HCT116 (cell line): ENCODE measurements around the gene EEFSEC. TPM values are rescaled to one million over a fixed set of nuclear protein-coding genes. Genes with fewer than 3 reads are reported as not detected.

Experiments
- ATAC-seq: fragments of 200-7000 bp; cut with Tn5 transposase; 2 replicates; pipeline ENCODE4 v1.9.1; 2020; ENCODE audit warnings: mild to moderate bottlenecking, moderate library complexity
- BruUV-seq: library from RNA; stranded (reverse); fragments of 400-500 nt; replicated peaks from 2 replicates; lab custom pipeline; 2021; lab: Mats Ljungman, UMichigan
- CTCF ChIA-PET: fragments of 300-600 bp; sonication (Branson Sonifier 250); formaldehyde crosslinking; loops from one replicate; lab custom pipeline; 2021; ENCODE audit warnings: antibody characterized with exemption; lab: Charles Lee
- POLR2A ChIA-PET: fragments of 300-600, 350-600 bp; sonication (Branson Sonifier 250); formaldehyde crosslinking; loops from one replicate; lab custom pipeline; 2021; ENCODE audit warnings: antibody characterized with exemption; lab: Charles Lee
- RAD21 ChIA-PET, 2 experiments: fragments of 300-600 bp; sonication (Branson Sonifier 250); formaldehyde crosslinking; loops; one replicate each; lab custom pipeline; 2023; ENCODE audit warnings: low total read pairs in 2 of 2; ENCODE audit not compliant: uncharacterized antibody in 2 of 2, unreplicated experiment in 2 of 2, low non-redundant PET in 1 of 2; lab: Charles Lee
- DNase-seq: peaks from one replicate; pipeline ENCODE4 v3.0.0-alpha.2; 2010; ENCODE audit warnings: low read depth, low spot score
- H2AFZ ChIP-seq: fragments of 200-600 bp; shearing (Covaris generic), sonication (generic); 2 replicates; pipeline ENCODE4 v1.6.1; 2017; ENCODE audit warnings: low read depth, mixed run types, mixed read lengths, antibody characterized with exemption, low read length; ENCODE audit not compliant: poor library complexity, severe bottlenecking
- H3K27ac ChIP-seq: 2 replicates; pipeline ENCODE4 v1.5.1; 2012; ENCODE audit warnings: low read depth, low read length
- H3K27me3 ChIP-seq: fragments of 200-600 bp; sonication (generic); 2 replicates; pipeline ENCODE4 v1.6.1; 2016; ENCODE audit warnings: mixed run types, low read length, mixed read lengths; ENCODE audit not compliant: insufficient read depth
- H3K36me3 ChIP-seq, 2 experiments: fragments of 200-500 bp in 1 of 2; fragments of 200-600 bp in 1 of 2; sonication (Bioruptor generic) in 1 of 2; sonication (generic) in 1 of 2; 2 replicates each; pipeline versions ENCODE4 v1.5.1 to v1.6.1; 2014 to 2016; ENCODE audit warnings: low read length in 2 of 2, inconsistent platforms in 1 of 2, mixed read lengths in 1 of 2, mixed run types in 1 of 2; ENCODE audit not compliant: insufficient read depth in 2 of 2, control insufficient read depth in 1 of 2
- H3K4me1 ChIP-seq, 2 experiments: fragments of 200-600 bp in 1 of 2; sonication (generic) in 1 of 2; 2 replicates each; pipeline versions ENCODE4 v1.5.1 to v1.6.1; 2012 to 2017; ENCODE audit warnings: low read length in 2 of 2, inconsistent platforms in 1 of 2, mild to moderate bottlenecking in 1 of 2, mixed read lengths in 1 of 2, mixed run types in 1 of 2, moderate library complexity in 1 of 2; ENCODE audit not compliant: insufficient read depth in 2 of 2, control insufficient read depth in 1 of 2
- H3K4me2 ChIP-seq: fragments of 200-600 bp; sonication (generic); 2 replicates; pipeline ENCODE4 v1.6.1; 2017; ENCODE audit warnings: mixed run types, low read length, mixed read lengths
- H3K4me3 ChIP-seq, 2 experiments: fragments of 200-600 bp in 1 of 2; sonication (generic) in 1 of 2; replicated peaks in 1 of 2; 2 replicates each; pipeline ENCODE4 v1.5.1; 2011 to 2016; ENCODE audit warnings: low read length in 2 of 2, control low read depth in 1 of 2, low read depth in 1 of 2, mild to moderate bottlenecking in 1 of 2, mixed read lengths in 1 of 2, mixed run types in 1 of 2
- H3K79me2 ChIP-seq: fragments of 200-600 bp; sonication (generic); 2 replicates; pipeline ENCODE4 v1.6.1; 2017; ENCODE audit warnings: mild to moderate bottlenecking, mixed run types, low read length, moderate library complexity, mixed read lengths; ENCODE audit not compliant: insufficient read depth
- H3K9ac ChIP-seq: fragments of 200-600 bp; sonication (generic); 2 replicates; pipeline ENCODE4 v1.6.1; 2016; ENCODE audit warnings: low read length, mixed read lengths
- H3K9me2 ChIP-seq: fragments of 200-600 bp; sonication (generic), shearing (Covaris generic); 2 replicates; pipeline ENCODE4 v1.6.1; 2017; ENCODE audit warnings: mixed run types, mild to moderate bottlenecking, moderate library complexity; ENCODE audit not compliant: insufficient read depth
- H3K9me3 ChIP-seq, 2 experiments: fragments of 200-500 bp in 1 of 2; fragments of 200-600 bp in 1 of 2; sonication (Bioruptor generic) in 1 of 2; sonication (generic) in 1 of 2; 2 replicates each; pipeline ENCODE4 v1.6.1; 2014 to 2017; ENCODE audit warnings: low read length in 2 of 2, mixed read lengths in 2 of 2, inconsistent platforms in 1 of 2, low read depth in 1 of 2, mild to moderate bottlenecking in 1 of 2, mixed run types in 1 of 2, moderate library complexity in 1 of 2; ENCODE audit not compliant: control insufficient read depth in 1 of 2, insufficient read depth in 1 of 2
- H4K20me1 ChIP-seq: fragments of 200-600 bp; sonication (generic), shearing (Covaris generic); 2 replicates; pipeline ENCODE4 v1.6.1; 2017; ENCODE audit warnings: mixed run types, mild to moderate bottlenecking, moderate library complexity; ENCODE audit not compliant: insufficient read depth
- CBX3 ChIP-seq: IDR thresholded peaks from 2 replicates; pipeline ENCODE4 v1.6.1; 2012; ENCODE audit warnings: low read depth
- EGR1 ChIP-seq: IDR thresholded peaks from 2 replicates; pipeline ENCODE4 v1.6.1; 2012; ENCODE audit warnings: low read depth
- ELF1 ChIP-seq: IDR thresholded peaks from 2 replicates; pipeline ENCODE4 v1.6.1; 2012; ENCODE audit warnings: low read depth, borderline replicate concordance
- EZH2phosphoT487 ChIP-seq: fragments of 200-600 bp; IDR thresholded peaks from 2 replicates; pipeline ENCODE4 v1.6.1; 2018; ENCODE audit warnings: antibody characterized with exemption, borderline replicate concordance
- POLR2A ChIP-seq: IDR thresholded peaks from 2 replicates; pipeline ENCODE4 v1.7.0; 2011; ENCODE audit warnings: borderline replicate concordance; ENCODE audit not compliant: insufficient read depth, insufficient read length; ENCODE audit errors: extremely low read depth
- SRF ChIP-seq: IDR thresholded peaks from 2 replicates; pipeline ENCODE4 v1.6.1; 2012; ENCODE audit warnings: low read depth
- ZBTB33 ChIP-seq: IDR thresholded peaks from 2 replicates; pipeline ENCODE4 v1.6.1; 2011; ENCODE audit warnings: mild to moderate bottlenecking, low read length, moderate library complexity; ENCODE audit not compliant: insufficient replicate concordance; ENCODE audit errors: extremely low read depth
- ZFX ChIP-seq: fragments of 450-650 bp; IDR thresholded peaks from 2 replicates; pipeline ENCODE4 v1.6.1; 2017
- ZNF274 ChIP-seq: fragments of 200-500 bp; sonication (Bioruptor generic); IDR thresholded peaks from 2 replicates; pipeline ENCODE4 v1.6.1; 2014; ENCODE audit warnings: mild to moderate bottlenecking, low read depth, low read length, inconsistent platforms
- intact Hi-C: fragments of 100-400 bp; cut with micrococcal nuclease; formaldehyde crosslinking; loops from 2 replicates; pipeline ENCODE4 v1.10.0; 2022
- total RNA-seq: library from RNA; stranded (reverse); gene quantifications from one replicate; pipeline ENCODE4 v1.2.1, GENCODE V29; 2021; ENCODE audit not compliant: unreplicated experiment
- TF ChIP-seq, protein P1 (sequence below): IDR thresholded peaks from 2 replicates; pipeline ENCODE4 v1.6.1; 2012; ENCODE audit warnings: low read depth

The EEFSEC gene
- total RNA-seq, 1 experiment from 2014 or later: 16.1 TPM

- ChIA-PET RAD21 (no interaction called here), CTCF (interaction anchor here (1.2 kb wide), 1 partner anchor 11 kb away, joined by 4 read pairs; no protein-coding TSS in a partner anchor), POLR2A (no interaction called here)
- BruUV-seq: no TSS peak
- TF ChIP-seq SRF (no peak), CBX3 (no peak), ZBTB33 (no peak), ZNF274 (no peak), ELF1 (no peak), POLR2A (no peak), EGR1 (no peak), EZH2phosphoT487 (no peak), ZFX (no peak)
- TF ChIP-seq, protein P1, sequence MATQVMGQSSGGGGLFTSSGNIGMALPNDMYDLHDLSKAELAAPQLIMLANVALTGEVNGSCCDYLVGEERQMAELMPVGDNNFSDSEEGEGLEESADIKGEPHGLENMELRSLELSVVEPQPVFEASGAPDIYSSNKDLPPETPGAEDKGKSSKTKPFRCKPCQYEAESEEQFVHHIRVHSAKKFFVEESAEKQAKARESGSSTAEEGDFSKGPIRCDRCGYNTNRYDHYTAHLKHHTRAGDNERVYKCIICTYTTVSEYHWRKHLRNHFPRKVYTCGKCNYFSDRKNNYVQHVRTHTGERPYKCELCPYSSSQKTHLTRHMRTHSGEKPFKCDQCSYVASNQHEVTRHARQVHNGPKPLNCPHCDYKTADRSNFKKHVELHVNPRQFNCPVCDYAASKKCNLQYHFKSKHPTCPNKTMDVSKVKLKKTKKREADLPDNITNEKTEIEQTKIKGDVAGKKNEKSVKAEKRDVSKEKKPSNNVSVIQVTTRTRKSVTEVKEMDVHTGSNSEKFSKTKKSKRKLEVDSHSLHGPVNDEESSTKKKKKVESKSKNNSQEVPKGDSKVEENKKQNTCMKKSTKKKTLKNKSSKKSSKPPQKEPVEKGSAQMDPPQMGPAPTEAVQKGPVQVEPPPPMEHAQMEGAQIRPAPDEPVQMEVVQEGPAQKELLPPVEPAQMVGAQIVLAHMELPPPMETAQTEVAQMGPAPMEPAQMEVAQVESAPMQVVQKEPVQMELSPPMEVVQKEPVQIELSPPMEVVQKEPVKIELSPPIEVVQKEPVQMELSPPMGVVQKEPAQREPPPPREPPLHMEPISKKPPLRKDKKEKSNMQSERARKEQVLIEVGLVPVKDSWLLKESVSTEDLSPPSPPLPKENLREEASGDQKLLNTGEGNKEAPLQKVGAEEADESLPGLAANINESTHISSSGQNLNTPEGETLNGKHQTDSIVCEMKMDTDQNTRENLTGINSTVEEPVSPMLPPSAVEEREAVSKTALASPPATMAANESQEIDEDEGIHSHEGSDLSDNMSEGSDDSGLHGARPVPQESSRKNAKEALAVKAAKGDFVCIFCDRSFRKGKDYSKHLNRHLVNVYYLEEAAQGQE: no peak
- ATAC-seq (no peak), DNase-seq (no peak)
- H3K9me3 ChIP-seq: no peaks in the 10 kb centered on the region
- H3K79me2 ChIP-seq: no peaks in the 10 kb centered on the region
- no peak overlapping the region for H2AFZ ChIP-seq
- no peaks in the 10 kb centered on the region for H3K9me2 ChIP-seq
- H3K4me2 ChIP-seq: no peak overlapping the region
- no peak overlapping the region for H3K4me3 ChIP-seq
- no peak overlapping the region for H3K9ac ChIP-seq
- H3K27me3 ChIP-seq: no peaks in the 10 kb centered on the region
- H3K36me3 ChIP-seq: no peaks in the 10 kb centered on the region
- no peaks in the 10 kb centered on the region for H3K4me1 ChIP-seq
- no peak overlapping the region for H3K27ac ChIP-seq
- H4K20me1 ChIP-seq: no peaks in the 10 kb centered on the region
- intact Hi-C loops: no loop called here
Measured at GRCh38 chr3:128237348-128238183, 84.3 kb downstream of the EEFSEC start.
